NCI-H526 treated with DMSO at 0.1 percent for 48 hours (cell line): ENCODE data around the gene CCSER1.

Experiments
- DNase-seq: peaks from one replicate; lab custom pipeline; 2025; lab: John Stamatoyannopoulos, UW

Gene CCSER1

GRCh38 chr4:90958256-90958895 lies 831.2 kb downstream of the CCSER1 start:
- peak; percentile 11 for DNase-seq

DNA sequence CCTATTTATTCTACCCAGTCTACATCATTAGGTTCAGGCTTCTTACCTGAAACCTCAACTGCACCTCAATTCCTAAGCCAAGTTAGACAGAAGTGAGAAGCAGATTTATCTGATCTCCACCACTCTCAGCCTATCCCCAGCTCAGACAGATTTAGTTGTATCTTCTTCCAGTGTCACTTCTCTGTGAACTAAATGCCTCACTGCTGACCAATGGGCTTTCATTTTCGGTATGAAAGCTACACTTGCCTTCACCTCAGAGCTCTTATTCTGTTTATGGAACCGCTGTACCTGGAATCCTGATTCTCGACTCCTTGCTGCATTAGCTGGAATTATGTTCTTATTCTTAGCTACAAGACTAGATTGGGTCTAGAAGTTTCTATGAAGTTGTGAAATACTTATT lies 833.2 kb downstream of the CCSER1 start:
- no peak for DNase-seq

DNA sequence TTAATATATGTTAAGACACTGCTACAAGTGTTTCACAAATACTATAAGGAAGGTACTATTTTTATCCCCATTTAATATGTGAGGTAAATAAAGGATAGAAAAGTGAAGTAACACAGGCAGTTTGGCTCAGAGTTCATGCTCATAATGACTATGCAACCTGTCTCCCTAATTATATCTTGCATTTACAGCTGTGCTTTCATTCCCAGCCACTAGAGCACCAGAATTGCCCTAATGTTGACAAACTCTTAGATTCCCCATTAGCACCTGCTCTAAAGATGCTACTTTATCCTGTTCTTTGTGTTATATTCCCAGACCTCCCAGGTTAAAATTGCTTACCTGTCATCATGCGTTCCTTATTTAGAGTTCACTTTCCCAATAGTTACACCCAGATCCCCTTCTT lies 833.6 kb downstream of the CCSER1 start:
- DNase-seq = no peak

DNA sequence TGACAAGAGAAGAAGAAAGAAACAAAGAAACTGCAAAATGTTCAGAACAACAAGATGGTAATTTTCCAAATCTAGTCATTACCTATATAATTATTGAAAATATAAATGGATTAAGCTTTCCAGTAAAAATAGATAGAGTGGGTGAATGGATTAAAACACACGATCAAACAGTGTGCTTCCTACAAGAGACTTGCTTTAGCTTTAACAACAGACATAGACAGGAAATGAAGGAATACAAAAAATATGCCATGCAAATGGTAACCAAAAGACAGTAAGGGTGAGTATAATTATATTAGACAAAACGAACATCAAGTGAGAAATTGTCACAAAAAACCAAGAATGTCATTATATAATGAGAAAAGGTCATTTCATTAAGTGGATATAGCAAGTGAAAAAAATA lies 842.8 kb downstream of the CCSER1 start:
- DNase-seq = no peak

DNA sequence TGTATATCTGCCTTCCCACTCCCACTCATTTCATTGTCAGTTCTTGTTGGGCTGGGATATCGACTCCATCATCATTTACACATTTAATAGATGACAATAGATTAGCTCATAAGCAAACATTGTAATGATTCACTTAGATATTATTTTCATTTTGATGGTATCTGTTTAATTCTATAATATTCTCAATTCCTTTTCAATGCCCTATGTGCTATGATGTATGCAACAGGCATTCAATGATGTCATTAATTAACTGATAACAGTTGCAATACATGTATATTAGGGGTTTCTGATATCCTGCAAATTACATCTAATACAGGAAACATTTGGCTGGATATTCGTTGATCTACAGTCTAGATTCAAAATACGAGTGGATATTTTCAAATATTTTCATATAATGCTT lies 850.5 kb downstream of the CCSER1 start:
- no peak for DNase-seq

- DNase-seq = no peak
Observed at GRCh38 chr4:90979556-90979955, 852.4 kb downstream of the CCSER1 start.

- no peak for DNase-seq
Observed at GRCh38 chr4:90982813-90983212, 855.6 kb downstream of the CCSER1 start.

DNA sequence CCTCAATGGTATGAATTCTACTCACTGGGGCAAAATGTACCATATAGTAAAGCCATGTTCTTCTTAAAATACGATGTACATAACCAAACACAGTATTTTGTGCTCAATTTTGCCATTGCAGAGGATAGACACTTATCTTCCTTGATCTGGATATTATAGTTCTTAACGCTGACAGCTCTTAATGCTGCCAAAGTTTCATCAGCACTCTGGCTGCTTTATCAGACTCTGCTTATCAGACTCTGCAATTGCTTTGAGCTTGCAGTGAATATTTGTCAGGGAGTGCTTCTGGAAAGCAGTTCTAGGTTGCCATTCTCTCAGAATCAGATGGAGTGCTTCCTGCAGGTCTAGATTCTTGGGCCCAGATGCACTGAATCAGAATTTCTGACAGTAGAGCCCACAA lies 863.1 kb downstream of the CCSER1 start:
- DNase-seq = no peak

- DNase-seq = no peak
Observed at GRCh38 chr4:90992213-90992612, 865.0 kb downstream of the CCSER1 start.

DNA sequence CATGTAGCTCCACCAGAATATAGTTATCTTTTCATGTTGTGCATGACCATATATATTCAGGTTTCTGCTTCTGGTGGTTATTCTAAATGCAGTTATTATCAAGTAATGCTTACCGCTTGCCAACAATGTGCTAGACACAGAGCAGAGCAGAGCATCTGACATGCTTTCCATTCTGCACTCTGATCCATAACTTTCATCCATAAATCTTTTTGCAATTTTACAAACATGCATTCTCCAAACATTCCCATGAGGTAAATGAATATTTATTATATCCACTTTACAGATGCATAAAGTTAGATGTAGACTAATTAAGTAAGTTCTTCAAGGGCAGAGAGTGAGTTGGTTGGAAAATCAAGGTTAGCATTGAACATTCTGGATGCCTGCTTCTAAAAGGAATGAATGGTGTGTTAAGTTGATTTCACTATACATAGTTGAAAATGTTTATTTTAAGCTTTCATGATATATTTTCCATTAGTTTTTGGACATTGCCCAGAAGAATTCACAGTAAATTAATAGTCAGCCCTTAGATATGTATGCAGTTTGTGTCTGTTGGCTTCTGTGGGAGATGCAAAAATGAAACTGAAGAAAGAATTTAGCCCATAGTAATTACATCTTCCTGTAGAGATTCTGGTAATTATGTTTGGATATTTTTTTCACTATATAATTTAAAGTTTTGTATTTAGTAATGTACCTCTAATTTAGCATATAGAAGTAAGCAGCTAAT lies 867.8 kb downstream of the CCSER1 start:
- no peak for DNase-seq

- DNase-seq = no peak
Observed at GRCh38 chr4:90995996-90996395, 868.8 kb downstream of the CCSER1 start.

DNA sequence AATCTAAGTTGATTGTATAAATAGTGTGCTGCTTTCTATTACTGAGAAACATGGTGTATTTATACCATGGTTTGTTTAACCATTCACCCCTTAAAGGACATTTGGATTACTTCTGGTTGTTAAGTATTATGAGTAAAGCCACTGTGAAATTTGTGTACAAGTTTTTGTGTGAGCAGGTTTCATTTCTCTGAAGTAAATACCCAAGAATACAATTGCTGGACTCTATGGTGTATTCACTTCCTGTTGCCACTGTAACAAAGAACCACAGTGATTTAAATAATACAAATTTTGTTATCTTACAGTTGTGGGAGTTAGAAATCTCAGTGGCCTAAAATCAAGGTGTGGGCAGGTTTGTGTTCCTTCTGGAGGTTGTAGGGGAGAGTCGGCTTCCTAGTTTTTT lies 869.6 kb downstream of the CCSER1 start:
- DNase-seq = no peak

GRCh38 chr4:91015861-91016260 lies 888.7 kb downstream of the CCSER1 start:
- DNase-seq = no peak

- no peak for DNase-seq
Observed at GRCh38 chr4:91019513-91019912, 892.3 kb downstream of the CCSER1 start.

DNA sequence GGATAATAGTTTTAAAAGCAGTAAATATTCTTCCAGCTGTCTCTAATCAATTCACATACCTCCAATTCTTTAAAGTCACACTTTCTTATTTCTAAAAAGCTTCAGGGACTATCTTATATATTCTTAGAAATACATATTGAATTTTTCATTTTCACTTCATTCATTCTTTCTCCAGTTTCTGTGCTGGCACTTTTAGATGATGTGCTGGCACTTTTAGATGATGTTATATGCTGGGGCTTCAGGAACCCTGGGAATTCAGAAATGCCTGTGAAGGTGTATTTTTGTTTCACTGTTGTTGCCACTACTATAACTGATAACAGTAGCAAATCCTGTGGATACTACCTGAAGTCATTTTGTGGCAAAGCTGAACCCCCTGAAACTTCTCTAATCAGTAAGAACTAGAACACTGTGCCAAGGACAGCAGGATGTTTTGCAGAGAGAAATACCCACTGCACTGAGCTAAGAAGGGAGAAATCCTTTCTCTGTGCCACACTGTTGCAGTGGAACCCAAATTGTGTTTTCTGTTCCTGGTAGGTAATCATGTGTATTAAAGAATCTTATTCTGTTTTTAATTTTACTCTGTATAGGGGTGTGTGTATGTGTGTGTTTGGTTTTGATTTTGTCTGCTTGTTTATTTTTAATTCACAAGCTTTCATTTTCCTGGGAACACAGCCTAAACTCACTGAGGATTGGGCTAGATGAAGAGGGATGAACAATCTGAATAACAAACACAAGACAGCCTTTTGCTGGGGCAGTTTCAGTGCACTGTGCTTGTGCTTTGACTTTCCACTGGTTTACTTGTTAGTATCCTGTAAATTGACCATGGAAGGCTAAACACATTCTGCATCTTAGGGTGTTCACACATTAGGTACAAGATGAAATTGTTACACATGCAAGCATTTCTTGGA lies 898.3 kb downstream of the CCSER1 start:
- DNase-seq = no peak

GRCh38 chr4:91028228-91028627 lies 901.0 kb downstream of the CCSER1 start:
- DNase-seq = no peak

DNA sequence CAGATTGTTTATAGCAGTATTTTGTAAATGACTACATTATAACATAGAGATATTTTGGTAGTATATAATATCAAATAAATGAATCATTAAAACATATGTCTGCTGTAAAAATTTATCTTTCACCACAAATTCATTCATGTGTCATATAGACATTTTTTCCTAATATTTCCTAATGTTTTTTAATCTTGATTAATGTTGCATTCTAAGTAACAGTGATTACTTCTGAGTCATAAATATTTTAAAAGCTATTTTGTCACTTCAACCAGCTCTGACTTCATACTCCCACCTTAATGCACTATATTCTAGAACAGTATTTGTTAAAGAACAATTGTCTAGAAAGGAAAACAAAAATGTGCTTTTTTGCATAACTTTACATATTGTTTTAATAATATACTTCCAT lies 904.6 kb downstream of the CCSER1 start:
- DNase-seq = no peak

DNA sequence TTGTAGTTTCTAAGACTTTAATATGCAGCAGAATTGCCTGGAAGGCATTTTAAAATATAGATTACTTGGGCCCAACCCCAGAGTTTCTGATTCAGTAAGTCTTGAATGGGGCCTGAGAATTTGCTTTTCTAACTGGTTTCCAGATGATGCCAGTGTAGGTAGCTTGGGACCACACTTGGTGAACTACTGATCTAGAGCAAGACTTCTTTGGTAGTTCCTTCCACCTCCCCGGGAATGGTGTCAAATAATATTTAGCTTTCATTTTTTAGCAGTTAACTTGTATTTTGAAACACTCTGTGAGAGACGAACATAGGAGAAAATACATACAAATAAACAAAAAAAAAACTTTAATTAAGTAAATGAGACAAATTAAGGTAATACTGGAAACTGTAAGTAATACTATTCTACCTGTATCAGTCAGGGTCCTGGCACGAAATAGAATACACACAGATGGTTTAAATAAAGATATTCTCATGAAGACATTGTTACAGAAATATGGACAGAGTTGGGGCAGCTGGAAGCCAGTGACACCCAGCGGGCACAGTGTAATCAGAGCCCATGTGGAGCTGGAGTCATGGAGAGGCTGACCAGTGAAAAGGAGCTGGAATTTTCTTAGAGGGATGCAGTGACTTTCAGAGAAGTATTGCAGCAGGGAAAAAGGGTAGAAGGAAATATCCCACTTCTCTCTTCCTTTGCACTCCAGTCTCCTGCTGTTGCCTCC lies 905.7 kb downstream of the CCSER1 start:
- DNase-seq = no peak

- DNase-seq = no peak
Observed at GRCh38 chr4:91035276-91035675, 908.1 kb downstream of the CCSER1 start.

GRCh38 chr4:91037951-91038350 lies 910.8 kb downstream of the CCSER1 start:
- no peak for DNase-seq

- no peak for DNase-seq
Observed at GRCh38 chr4:91057871-91058270, 930.7 kb downstream of the CCSER1 start.

DNA sequence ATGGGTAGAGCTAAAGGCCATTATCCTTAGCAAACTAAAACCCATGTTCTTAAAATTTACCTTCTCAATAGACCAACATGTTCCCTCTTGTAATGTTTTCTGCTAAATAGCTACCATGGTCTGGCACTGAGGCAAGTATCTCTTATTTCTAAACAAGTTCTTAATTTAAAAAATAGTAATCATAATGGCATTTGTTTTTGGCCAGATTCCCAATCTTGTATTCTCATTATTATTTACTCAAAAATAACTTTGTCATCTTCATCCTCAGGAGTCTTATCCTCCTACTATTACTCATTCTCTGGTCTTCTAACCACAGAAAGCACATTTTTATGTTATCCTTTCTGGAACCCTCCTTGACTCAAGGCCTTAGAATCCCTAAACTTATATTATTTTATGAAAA lies 931.2 kb downstream of the CCSER1 start:
- no peak for DNase-seq
